Transverse colon (tissue), 4 donors: ENCODE data around the gene IL13RA2. TPM values are rescaled to one million over a fixed set of nuclear protein-coding genes. Genes with fewer than 3 reads are reported as not detected.

Experiments used
- DNase-seq: peaks from one replicate; pipeline ENCODE4 v3.0.0-alpha.2; 2019
- H3K27ac ChIP-seq, 4 donors: fragments of 200-600 bp; sonication (generic); 2 replicates each; pipeline ENCODE4 v1.5.1; 2016 to 2018; ENCODE audit warnings: inconsistent platforms in 4 of 4
- H3K27me3 ChIP-seq: fragments of 200-600 bp; sonication (generic); 2 replicates; pipeline ENCODE4 v1.5.1; 2017; ENCODE audit warnings: inconsistent platforms
- H3K36me3 ChIP-seq, 4 donors: fragments of 200-600 bp; sonication (generic); 2 replicates each; pipeline ENCODE4 v1.5.1; 2017 to 2019; ENCODE audit warnings: inconsistent platforms in 4 of 4
- H3K4me1 ChIP-seq, 4 donors: fragments of 200-600 bp; sonication (generic); 2 replicates each; pipeline ENCODE4 v1.5.1; 2017 to 2020; ENCODE audit warnings: inconsistent platforms in 4 of 4
- H3K4me3 ChIP-seq, 4 donors: fragments of 200-600 bp; sonication (generic); 1 replicate in 1 of 4; 2 replicates in 3 of 4; pipeline versions ENCODE4 v1.5.1 to v1.6.1; 2017 to 2019; ENCODE audit warnings: inconsistent platforms in 4 of 4
- H3K9me3 ChIP-seq, 2 donors: fragments of 200-600 bp; sonication (generic); 2 replicates each; pipeline ENCODE4 v1.5.1; 2017 to 2019; ENCODE audit warnings: inconsistent platforms in 2 of 2
- EP300 ChIP-seq: sonication (generic); formaldehyde crosslinking; IDR thresholded peaks from one replicate; pipeline ENCODE4 v1.6.1; 2017; ENCODE audit warnings: antibody characterized with exemption, low read depth
- POLR2A ChIP-seq: fragments of 450-650 bp; IDR thresholded peaks from one replicate; pipeline ENCODE4 v1.6.1; 2016; ENCODE audit warnings: antibody characterized with exemption, mild to moderate bottlenecking, moderate library complexity
- POLR2AphosphoS5 ChIP-seq, 3 donors: sonication (generic); formaldehyde crosslinking; IDR thresholded peaks; one replicate each; pipeline ENCODE4 v1.6.1; 2016; ENCODE audit warnings: antibody characterized with exemption in 3 of 3
- WGBS, 2 donors: methylation state at CpG; one replicate each; pipeline ENCODE4 v1.1.5; 2018; ENCODE audit warnings: low coverage in 1 of 2; 5-methylcytosine and 5-hydroxymethylcytosine counted together
- in situ Hi-C, 4 donors: fragments of 200-750 bp; cut with MboI; loops; one replicate each; pipeline versions ENCODE4 v1.15.0 to v1.15.1; 2017; ENCODE audit warnings: low sequenced_read_pairs in 3 of 4, low pct_ligation_motif_present in 1 of 4, low pct_unique_long_range_greater_than_20kb in 1 of 4
- intact Hi-C: fragments of 100-400 bp; cut with DNase I; formaldehyde crosslinking; loops from one replicate; pipeline ENCODE4 v1.15.1; 2023; ENCODE audit warnings: low total_unique reads
- total RNA-seq, 4 donors: library from RNA; depleted of rRNA; stranded (reverse); fragments of >200 nt; gene quantifications; one replicate each; pipeline ENCODE4 v1.1.0, GENCODE V29; 2016
- TF ChIP-seq, protein P1 (sequence below), 5 experiments: fragments of 200-600 bp in 3 of 5; fragments of 450-650 bp in 2 of 5; sonication (generic) in 3 of 5; IDR thresholded peaks; 1 replicate in 2 of 5; 2 replicates in 3 of 5; pipeline ENCODE4 v1.5.1; 2016 to 2017; ENCODE audit warnings: antibody characterized with exemption in 5 of 5, inconsistent platforms in 3 of 5, mild to moderate bottlenecking in 2 of 5, moderate library complexity in 1 of 5

IL13RA2 gene, protein sequence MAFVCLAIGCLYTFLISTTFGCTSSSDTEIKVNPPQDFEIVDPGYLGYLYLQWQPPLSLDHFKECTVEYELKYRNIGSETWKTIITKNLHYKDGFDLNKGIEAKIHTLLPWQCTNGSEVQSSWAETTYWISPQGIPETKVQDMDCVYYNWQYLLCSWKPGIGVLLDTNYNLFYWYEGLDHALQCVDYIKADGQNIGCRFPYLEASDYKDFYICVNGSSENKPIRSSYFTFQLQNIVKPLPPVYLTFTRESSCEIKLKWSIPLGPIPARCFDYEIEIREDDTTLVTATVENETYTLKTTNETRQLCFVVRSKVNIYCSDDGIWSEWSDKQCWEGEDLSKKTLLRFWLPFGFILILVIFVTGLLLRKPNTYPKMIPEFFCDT
- total RNA-seq = not detected

GRCh38 chrX:115017455-115017854 lies at the start of gene IL13RA2:
Gene IL13RA2 (minus strand): TSS chrX:115017616. CDS start chrX:115017269, 347 bp downstream.
- no peak for DNase-seq
- no peak within 1 kb of the TSS for H3K4me3 ChIP-seq
- in situ Hi-C loops = no loop called here
- no peaks in the 10 kb centered on the region for H3K36me3 ChIP-seq
- TF ChIP-seq EP300 (no peak), POLR2A (no peak), POLR2AphosphoS5 (IDR thresholded peaks at IDR 0.05) (no peak)
- H3K27me3 ChIP-seq = no peaks in the 10 kb centered on the region
- intact Hi-C loops = no loop called here
- 78% methylated on average over 11 of the region's 11 CpGs; no CpG with 5 or more reads in 1 of the 2 donors for WGBS, 2 donors
- no peaks in the 10 kb centered on the region for H3K9me3 ChIP-seq
- no peak within 1 kb of the TSS for H3K27ac ChIP-seq
- H3K4me1 ChIP-seq = peaks cover 0 to 4% (median 0%) of the 10 kb centered on the region in 4 donors

- Histone ChIP-seq H3K27me3 (no peaks in the 10 kb centered on the region), H3K27ac (no peak overlapping the region), H3K4me3 (no peak overlapping the region), H3K9me3 (no peaks in the 10 kb centered on the region), H3K36me3 (no peaks in the 10 kb centered on the region), H3K4me1 (no peaks in the 10 kb centered on the region)
- in situ Hi-C loops (no loop called here), intact Hi-C loops (no loop called here)
- DNase-seq = no peak
- TF ChIP-seq, protein P1, sequence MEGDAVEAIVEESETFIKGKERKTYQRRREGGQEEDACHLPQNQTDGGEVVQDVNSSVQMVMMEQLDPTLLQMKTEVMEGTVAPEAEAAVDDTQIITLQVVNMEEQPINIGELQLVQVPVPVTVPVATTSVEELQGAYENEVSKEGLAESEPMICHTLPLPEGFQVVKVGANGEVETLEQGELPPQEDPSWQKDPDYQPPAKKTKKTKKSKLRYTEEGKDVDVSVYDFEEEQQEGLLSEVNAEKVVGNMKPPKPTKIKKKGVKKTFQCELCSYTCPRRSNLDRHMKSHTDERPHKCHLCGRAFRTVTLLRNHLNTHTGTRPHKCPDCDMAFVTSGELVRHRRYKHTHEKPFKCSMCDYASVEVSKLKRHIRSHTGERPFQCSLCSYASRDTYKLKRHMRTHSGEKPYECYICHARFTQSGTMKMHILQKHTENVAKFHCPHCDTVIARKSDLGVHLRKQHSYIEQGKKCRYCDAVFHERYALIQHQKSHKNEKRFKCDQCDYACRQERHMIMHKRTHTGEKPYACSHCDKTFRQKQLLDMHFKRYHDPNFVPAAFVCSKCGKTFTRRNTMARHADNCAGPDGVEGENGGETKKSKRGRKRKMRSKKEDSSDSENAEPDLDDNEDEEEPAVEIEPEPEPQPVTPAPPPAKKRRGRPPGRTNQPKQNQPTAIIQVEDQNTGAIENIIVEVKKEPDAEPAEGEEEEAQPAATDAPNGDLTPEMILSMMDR (IDR thresholded peaks at IDR 0.05) = no peak
- TF ChIP-seq POLR2AphosphoS5 (IDR thresholded peaks at IDR 0.05) (no peak), POLR2A (no peak), EP300 (no peak)
These were observed 47.9 kb upstream of the IL13RA2 start for GRCh38 chrX:115065304-115065703.

- Histone ChIP-seq H3K27ac (no peak overlapping the region), H3K36me3 (no peaks in the 10 kb centered on the region), H3K9me3 (no peaks in the 10 kb centered on the region), H3K27me3 (no peaks in the 10 kb centered on the region), H3K4me1 (no peaks in the 10 kb centered on the region), H3K4me3 (no peak overlapping the region)
- no peak for DNase-seq
- WGBS, 2 donors = 0 to 28% methylated on average over 1 to 2 of the region's 2 CpGs
- TF ChIP-seq, protein P1 (IDR thresholded peaks at IDR 0.05) = no peak
- TF ChIP-seq EP300 (no peak), POLR2A (no peak), POLR2AphosphoS5 (IDR thresholded peaks at IDR 0.05) (no peak)
- intact Hi-C loops (no loop called here), in situ Hi-C loops (no loop called here)
These were observed 42.6 kb upstream of the IL13RA2 start for GRCh38 chrX:115060013-115060412.

DNA sequence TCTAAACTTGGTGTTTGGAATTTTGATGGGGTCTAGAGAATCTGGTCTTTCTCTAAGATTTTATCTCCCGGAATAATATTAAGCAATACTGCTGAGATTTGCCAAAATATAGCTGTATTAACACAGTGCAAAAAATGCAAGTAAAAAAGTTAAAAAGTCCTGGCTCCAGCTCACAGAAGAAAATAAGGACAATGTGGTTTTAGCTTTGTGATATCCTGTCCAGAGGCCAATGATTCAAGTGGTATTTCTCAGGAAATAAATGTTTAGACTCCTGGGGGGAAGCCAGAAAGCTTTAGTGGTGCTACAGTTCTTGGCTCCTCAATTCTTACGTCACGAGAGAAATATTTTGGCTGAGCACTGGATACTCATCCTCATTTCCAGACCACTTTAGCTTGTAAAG lies 40.9 kb upstream of the IL13RA2 start:
- TF ChIP-seq, protein P1 (IDR thresholded peaks at IDR 0.05) = no peak
- no peak for TF ChIP-seq POLR2A
- TF ChIP-seq EP300 = no peak
- TF ChIP-seq POLR2AphosphoS5 (IDR thresholded peaks at IDR 0.05) = no peak
- in situ Hi-C loops = no loop called here
- no peak for DNase-seq
- 72% methylated on average over 3 of the region's 3 CpGs; no CpG with 5 or more reads in 1 of the 2 donors for WGBS, 2 donors
- Histone ChIP-seq H3K4me3 (no peak overlapping the region), H3K36me3 (no peaks in the 10 kb centered on the region), H3K4me1 (no peaks in the 10 kb centered on the region), H3K9me3 (no peaks in the 10 kb centered on the region), H3K27me3 (no peaks in the 10 kb centered on the region), H3K27ac (peak overlapping the region in 3 of 4 donors; percentile 2 to 34 (median 27))
- intact Hi-C loops = no loop called here
